IMR-90 (cell line): ENCODE data around the gene ZDHHC7.

Experiments used
- CTCF ChIP-seq: conservative IDR thresholded peaks from 2 replicates; pipeline ENCODE4 v1.5.1; 2012; ENCODE audit warnings: mild to moderate bottlenecking, low read depth, low read length, improper control_type of control experiment
- POLR2A ChIP-seq: IDR thresholded peaks from 2 replicates; pipeline ENCODE4 v1.6.1; 2012; ENCODE audit warnings: mild to moderate bottlenecking, low read depth, low read length

GRCh38 chr16:85007496-85008214, 3.7 kb downstream of the ZDHHC7 start:
- TF ChIP-seq POLR2A (no peak), CTCF (no peak)
